IMR-90 (cell line): ENCODE results near the gene INCENP.

Experiments
- BHLHE40 ChIP-seq: fragments of 150-350 bp; IDR thresholded peaks from 2 replicates; pipeline ENCODE4 v1.6.1; 2016; ENCODE audit warnings: mild to moderate bottlenecking, low read depth, low read length
- CTCF ChIP-seq: conservative IDR thresholded peaks from 2 replicates; pipeline ENCODE4 v1.5.1; 2012; ENCODE audit warnings: mild to moderate bottlenecking, low read depth, low read length, improper control_type of control experiment
- MAFK ChIP-seq: IDR thresholded peaks from 2 replicates; pipeline ENCODE4 v1.6.1; 2012; ENCODE audit warnings: low read depth, low read length, improper control_type of control experiment
- NFE2L2 ChIP-seq: fragments of 150-350 bp; IDR thresholded peaks from 2 replicates; pipeline ENCODE4 v1.6.1; 2016; ENCODE audit warnings: low read depth, mild to moderate bottlenecking, low read length
- POLR2A ChIP-seq: IDR thresholded peaks from 2 replicates; pipeline ENCODE4 v1.6.1; 2012; ENCODE audit warnings: mild to moderate bottlenecking, low read depth, low read length
- RCOR1 ChIP-seq: IDR thresholded peaks from 2 replicates; pipeline ENCODE4 v1.6.1; 2012; ENCODE audit warnings: mild to moderate bottlenecking, low read length, improper control_type of control experiment; ENCODE audit not compliant: insufficient replicate concordance
- RFX5 ChIP-seq: IDR thresholded peaks from 2 replicates; pipeline ENCODE4 v1.8.0; 2012; ENCODE audit warnings: low read depth, mild to moderate bottlenecking, low read length, moderate library complexity

- TF ChIP-seq CTCF (no peak), MAFK (no peak), POLR2A (no peak), RFX5 (no peak), BHLHE40 (no peak), NFE2L2 (no peak), RCOR1 (no peak)
Measured at GRCh38 chr11:62127941-62128770, 4.3 kb downstream of the INCENP start.
